HFFc6 (cell line): ENCODE results near the gene RPL13. TPM values are rescaled to one million over a fixed set of nuclear protein-coding genes. Genes with fewer than 3 reads are reported as not detected.

ENCODE experiments used
- DNase-seq: peaks from one replicate; pipeline ENCODE4 v3.0.0-alpha.2; 2018
- H3K27ac Mint-ChIP-seq: 2 replicates; pipeline ENCODE4 v1.8.0; 2020; ENCODE audit warnings: mild to moderate bottlenecking, mixed read lengths
- H3K27me3 Mint-ChIP-seq: 2 replicates; pipeline ENCODE4 v1.8.0; 2021; ENCODE audit warnings: mild to moderate bottlenecking, moderate library complexity, mixed read lengths; ENCODE audit not compliant: insufficient read depth
- H3K36me3 Mint-ChIP-seq: 2 replicates; pipeline ENCODE4 v1.8.0; 2021; ENCODE audit warnings: low read depth, mixed read lengths
- H3K4me1 Mint-ChIP-seq: 2 replicates; pipeline ENCODE4 v1.8.0; 2020; ENCODE audit warnings: low read depth, mixed read lengths
- H3K4me3 Mint-ChIP-seq: 2 replicates; pipeline ENCODE4 v1.8.0; 2020; ENCODE audit warnings: mild to moderate bottlenecking, moderate library complexity, mixed read lengths
- H3K9me3 Mint-ChIP-seq: 2 replicates; pipeline ENCODE4 v1.8.0; 2020; ENCODE audit warnings: mild to moderate bottlenecking, mixed read lengths
- total RNA-seq, 6 experiments: library from RNA; stranded (reverse); fragmentation: NEBNext Ultra II Directional; extraction: Animal tissue kit (Norgen Biotek cat#: 25700); gene quantifications; 2 replicates in 1 of 6; 3 replicates in 5 of 6; pipeline ENCODE4 v1.2.3, GENCODE V29; 2021
- TF ChIP-seq, protein P1 (sequence below): fragments of 200-600 bp; sonication (generic); IDR thresholded peaks from 2 replicates; pipeline ENCODE4 v1.5.0; 2021; ENCODE audit warnings: antibody characterized with exemption, mild to moderate bottlenecking

Gene RPL13
- total RNA-seq, 6 experiments from 2014 or later: 1,572 to 1,808 (median 1,628) TPM

DNA sequence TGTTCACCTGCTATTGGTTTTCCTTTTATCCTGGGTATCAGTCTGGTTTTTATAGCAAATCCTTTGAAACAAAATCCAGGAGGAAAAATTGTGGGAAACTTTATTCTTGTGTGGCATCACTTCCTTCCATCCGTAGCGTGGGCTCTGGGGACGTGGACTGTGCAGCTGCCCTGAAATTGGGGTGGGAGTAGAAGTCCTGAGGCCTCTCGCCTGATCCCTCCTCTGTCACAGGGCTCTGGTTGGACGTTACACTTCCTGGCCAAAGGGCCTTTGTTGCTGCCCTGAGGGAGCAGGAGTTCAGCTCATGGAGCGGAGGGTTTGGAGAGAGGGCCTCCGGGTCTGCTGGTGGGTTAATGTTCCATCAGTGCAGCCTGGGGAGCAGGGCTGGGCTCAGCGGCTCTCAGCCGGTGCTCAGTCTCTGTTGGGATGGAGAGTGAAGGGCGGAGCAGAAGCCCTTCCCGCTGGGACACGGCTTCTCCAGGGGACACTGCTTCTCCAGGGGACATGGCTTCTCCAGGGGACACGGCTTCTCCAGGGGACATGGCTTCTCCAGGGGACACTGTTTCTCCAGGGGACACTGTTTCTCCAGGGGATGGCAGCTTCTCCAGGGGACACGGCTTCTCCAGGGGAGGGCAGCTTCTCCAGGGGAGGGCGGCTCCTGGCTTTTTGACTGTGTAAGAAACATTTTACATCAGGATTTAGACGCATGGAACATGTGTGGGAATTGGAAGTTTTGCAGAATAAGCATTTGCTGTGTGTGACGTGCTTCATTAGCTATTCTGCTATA lies 15.2 kb upstream of the RPL13 start:
- H3K4me1 Mint-ChIP-seq: peaks cover 6% of the 10 kb centered on the region
- TF ChIP-seq, protein P1, sequence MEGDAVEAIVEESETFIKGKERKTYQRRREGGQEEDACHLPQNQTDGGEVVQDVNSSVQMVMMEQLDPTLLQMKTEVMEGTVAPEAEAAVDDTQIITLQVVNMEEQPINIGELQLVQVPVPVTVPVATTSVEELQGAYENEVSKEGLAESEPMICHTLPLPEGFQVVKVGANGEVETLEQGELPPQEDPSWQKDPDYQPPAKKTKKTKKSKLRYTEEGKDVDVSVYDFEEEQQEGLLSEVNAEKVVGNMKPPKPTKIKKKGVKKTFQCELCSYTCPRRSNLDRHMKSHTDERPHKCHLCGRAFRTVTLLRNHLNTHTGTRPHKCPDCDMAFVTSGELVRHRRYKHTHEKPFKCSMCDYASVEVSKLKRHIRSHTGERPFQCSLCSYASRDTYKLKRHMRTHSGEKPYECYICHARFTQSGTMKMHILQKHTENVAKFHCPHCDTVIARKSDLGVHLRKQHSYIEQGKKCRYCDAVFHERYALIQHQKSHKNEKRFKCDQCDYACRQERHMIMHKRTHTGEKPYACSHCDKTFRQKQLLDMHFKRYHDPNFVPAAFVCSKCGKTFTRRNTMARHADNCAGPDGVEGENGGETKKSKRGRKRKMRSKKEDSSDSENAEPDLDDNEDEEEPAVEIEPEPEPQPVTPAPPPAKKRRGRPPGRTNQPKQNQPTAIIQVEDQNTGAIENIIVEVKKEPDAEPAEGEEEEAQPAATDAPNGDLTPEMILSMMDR: no peak
- H3K27me3 Mint-ChIP-seq: no peaks in the 10 kb centered on the region; the same call in 1 of the 2 replicates
- H3K9me3 Mint-ChIP-seq: no peaks in the 10 kb centered on the region
- no peak for DNase-seq
- H3K36me3 Mint-ChIP-seq: peaks cover 37% of the 10 kb centered on the region
- no peak overlapping the region for H3K4me3 Mint-ChIP-seq
- H3K27ac Mint-ChIP-seq: no peak overlapping the region

DNA sequence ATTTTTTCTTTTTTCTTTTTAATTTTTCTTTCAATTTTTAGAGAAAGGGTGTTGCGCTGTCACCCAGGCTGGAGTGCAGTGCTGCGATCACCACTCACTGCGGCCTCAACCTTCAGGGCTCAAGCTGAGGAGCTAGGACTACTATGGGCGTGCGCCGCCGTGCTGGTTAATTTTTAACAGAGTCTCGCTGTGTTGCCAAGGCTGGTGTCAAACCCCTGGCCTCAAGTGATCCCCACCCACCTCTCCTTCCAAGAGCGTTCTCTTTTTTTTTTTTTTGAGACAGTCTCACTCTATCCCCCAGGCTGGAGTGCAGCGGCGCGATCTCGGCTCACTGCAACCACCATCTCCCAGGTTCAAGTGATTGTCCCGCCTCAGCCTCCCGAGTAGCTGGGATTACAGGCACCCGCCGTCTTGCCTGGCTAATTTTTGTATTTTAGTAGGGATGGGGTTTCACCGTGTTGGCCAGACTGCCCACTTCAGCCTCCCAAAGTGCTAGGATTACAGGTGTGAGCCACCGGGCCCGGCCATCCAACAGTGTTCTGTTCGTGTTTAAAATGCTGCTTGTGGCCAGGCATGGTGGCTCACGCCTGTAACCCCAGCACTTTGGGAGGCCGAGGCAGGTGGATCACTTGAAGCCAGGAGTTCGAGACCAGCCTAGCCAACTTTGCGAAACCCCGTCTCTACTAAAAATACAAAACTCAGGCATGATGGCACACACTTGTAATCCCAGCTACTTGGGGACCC lies 14.5 kb upstream of the RPL13 start:
- TF ChIP-seq, protein P1: no peak
- no peaks in the 10 kb centered on the region; the same call in 1 of the 2 replicates for H3K27me3 Mint-ChIP-seq
- H3K36me3 Mint-ChIP-seq: peaks cover 35% of the 10 kb centered on the region

DNA sequence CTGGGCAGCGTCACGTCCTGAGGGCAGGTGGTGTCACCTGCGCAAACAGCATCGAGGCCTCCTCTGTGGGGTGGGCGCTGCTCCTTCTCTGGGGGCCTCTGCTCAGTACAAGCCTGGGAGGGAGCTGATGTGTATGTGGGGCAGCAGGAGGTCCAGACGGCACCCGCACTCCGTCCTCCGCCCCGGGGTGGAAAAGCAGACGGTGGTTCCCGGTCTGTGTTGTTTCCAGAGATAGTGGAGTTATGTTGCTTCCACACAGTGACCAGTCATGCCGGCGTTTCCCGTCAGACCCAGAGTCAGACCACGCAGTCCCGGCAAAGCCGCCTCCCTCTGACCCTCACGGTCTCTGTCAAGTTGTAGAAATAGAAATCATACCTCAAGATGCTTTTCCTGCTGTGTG lies 13.7 kb upstream of the RPL13 start:
- Mint-ChIP-seq H3K27ac (no peak overlapping the region), H3K9me3 (no peaks in the 10 kb centered on the region), H3K4me1 (peaks cover 6% of the 10 kb centered on the region), H3K4me3 (no peak overlapping the region), H3K27me3 (no peaks in the 10 kb centered on the region; the same call in 1 of the 2 replicates), H3K36me3 (peaks cover 34% of the 10 kb centered on the region)
- no peak for DNase-seq
- TF ChIP-seq, protein P1: no peak

More for the DNA sequence above, 14.5 kb upstream of the RPL13 start:
- H3K4me1 Mint-ChIP-seq: peaks cover 6% of the 10 kb centered on the region
- H3K4me3 Mint-ChIP-seq: no peak overlapping the region
- H3K27ac Mint-ChIP-seq: no peak overlapping the region
- no peak for DNase-seq
- no peaks in the 10 kb centered on the region for H3K9me3 Mint-ChIP-seq

DNA sequence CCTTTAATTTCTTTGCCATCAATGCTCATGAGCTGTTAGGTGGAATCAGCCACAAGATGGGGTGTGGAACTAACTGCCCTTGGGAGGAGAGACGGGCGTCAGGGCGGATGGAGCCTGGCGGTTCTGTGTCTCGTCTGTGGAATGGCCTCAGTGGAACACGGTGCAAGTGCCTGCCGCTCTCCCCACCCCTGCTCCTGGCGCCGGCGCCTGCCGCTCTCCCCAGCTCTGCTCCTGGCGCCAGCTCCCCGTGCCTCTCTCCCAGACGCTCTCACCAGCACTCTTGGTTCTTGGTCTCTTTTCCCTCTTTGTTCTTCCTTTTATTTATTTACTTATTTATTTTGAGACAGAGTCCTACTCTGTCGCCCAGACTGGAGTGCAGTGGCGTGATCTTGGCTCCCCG lies 13.2 kb upstream of the RPL13 start:
- TF ChIP-seq, protein P1: no peak
- peaks cover 2% of the 10 kb centered on the region; the same call in 1 of the 2 replicates for H3K27me3 Mint-ChIP-seq
- DNase-seq: no peak
- no peak overlapping the region for H3K27ac Mint-ChIP-seq
- H3K36me3 Mint-ChIP-seq: peaks cover 31% of the 10 kb centered on the region
- H3K4me1 Mint-ChIP-seq: peaks cover 5% of the 10 kb centered on the region
- H3K9me3 Mint-ChIP-seq: no peaks in the 10 kb centered on the region
- H3K4me3 Mint-ChIP-seq: no peak overlapping the region

DNA sequence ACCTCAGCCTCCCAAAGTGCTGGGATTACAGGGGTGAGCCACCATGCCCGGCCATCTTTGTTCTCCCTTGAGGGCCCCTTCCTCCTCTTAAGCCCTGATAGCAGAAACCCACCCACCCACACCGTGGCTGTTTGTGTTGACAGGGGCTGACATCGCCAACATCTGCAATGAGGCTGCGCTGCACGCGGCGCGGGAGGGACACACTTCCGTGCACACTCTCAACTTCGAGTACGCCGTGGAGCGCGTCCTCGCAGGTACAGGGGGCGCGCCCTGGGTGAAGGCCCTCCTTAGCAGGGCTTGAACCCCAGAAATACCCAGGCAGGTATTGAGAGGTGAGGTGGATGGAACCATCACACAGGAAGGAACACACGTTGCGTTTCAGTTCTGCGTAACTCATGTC lies 12.6 kb upstream of the RPL13 start:
- Mint-ChIP-seq H3K4me3 (no peak overlapping the region), H3K4me1 (no peaks in the 10 kb centered on the region), H3K27me3 (peaks cover 2% of the 10 kb centered on the region; the same call in 1 of the 2 replicates), H3K9me3 (no peaks in the 10 kb centered on the region), H3K36me3 (peaks cover 31% of the 10 kb centered on the region), H3K27ac (no peak overlapping the region)
- TF ChIP-seq, protein P1: no peak
- no peak for DNase-seq
